ENCODE results near the gene KCNIP4. TPM values are rescaled to one million over a fixed set of nuclear protein-coding genes. Genes with fewer than 3 reads are reported as not detected.

The KCNIP4 gene
- total and polyA plus RNA-seq, 2 of the 8 experiments (the other 6 are each of a cell fraction or from before 2014, with no cell fraction given) = 0.06 TPM; not detected in 1

DNA sequence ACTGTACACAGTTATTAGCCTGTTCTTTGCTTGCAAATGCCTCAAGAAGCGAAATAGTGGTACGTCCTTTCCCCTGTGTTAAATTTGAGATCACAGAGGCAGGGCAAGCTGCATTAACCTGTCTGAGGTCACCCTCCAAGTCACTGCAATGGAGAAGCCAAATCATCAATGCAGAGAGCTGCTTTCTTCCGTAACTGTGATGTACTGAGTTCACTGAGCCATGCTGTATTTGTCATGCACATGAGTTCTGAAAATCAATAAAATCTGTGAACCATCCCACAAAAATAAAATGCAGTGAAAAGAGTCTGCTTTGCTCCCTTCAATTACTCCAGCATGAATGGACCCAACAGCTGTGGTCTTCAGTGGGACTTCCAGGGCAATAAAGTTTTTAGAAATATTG, 393.5 kb downstream of the KCNIP4 start (continued):
- TF ChIP-seq CHD7 (IDR thresholded peaks at IDR 0.05; ENCODE audit: insufficient replicate concordance, low read length) = no peak
- TF ChIP-seq SP4 (IDR thresholded peaks at IDR 0.05; ENCODE audit: low read length) = no peak
- TF ChIP-seq, protein P1, sequence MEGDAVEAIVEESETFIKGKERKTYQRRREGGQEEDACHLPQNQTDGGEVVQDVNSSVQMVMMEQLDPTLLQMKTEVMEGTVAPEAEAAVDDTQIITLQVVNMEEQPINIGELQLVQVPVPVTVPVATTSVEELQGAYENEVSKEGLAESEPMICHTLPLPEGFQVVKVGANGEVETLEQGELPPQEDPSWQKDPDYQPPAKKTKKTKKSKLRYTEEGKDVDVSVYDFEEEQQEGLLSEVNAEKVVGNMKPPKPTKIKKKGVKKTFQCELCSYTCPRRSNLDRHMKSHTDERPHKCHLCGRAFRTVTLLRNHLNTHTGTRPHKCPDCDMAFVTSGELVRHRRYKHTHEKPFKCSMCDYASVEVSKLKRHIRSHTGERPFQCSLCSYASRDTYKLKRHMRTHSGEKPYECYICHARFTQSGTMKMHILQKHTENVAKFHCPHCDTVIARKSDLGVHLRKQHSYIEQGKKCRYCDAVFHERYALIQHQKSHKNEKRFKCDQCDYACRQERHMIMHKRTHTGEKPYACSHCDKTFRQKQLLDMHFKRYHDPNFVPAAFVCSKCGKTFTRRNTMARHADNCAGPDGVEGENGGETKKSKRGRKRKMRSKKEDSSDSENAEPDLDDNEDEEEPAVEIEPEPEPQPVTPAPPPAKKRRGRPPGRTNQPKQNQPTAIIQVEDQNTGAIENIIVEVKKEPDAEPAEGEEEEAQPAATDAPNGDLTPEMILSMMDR (IDR thresholded peaks at IDR 0.05; ENCODE audit: control extremely low read depth in 1 of 3, insufficient read depth in 1 of 3, low read depth in 1 of 3, low read length in 3 of 3) = no peak
- no peak for TF ChIP-seq ATF2 (IDR thresholded peaks at IDR 0.05; ENCODE audit: low read length)
- TF ChIP-seq BRCA1 (IDR thresholded peaks at IDR 0.05; ENCODE audit: low read depth, low read length) = no peak

Data from H1 (cell line).